Thyroid gland (tissue), 4 donors: ENCODE results near the gene KCNQ1OT1. TPM values are rescaled to one million over a fixed set of nuclear protein-coding genes. Genes with fewer than 3 reads are reported as not detected.

ENCODE experiments used
- DNase-seq, 2 donors: peaks; one replicate each; pipeline ENCODE4 v3.0.0-alpha.2; 2019
- H3K27ac ChIP-seq, 3 donors: fragments of 200-600 bp; sonication (generic); 1 replicate in 2 of 3; 2 replicates in 1 of 3; pipeline ENCODE4 v1.5.1; 2016 to 2019; ENCODE audit warnings: mild to moderate bottlenecking in 1 of 3, moderate library complexity in 1 of 3
- H3K27me3 ChIP-seq: fragments of 200-600 bp; sonication (generic); one replicate; pipeline ENCODE4 v1.5.1; 2019
- H3K36me3 ChIP-seq, 2 donors: fragments of 200-600 bp; sonication (generic); one replicate each; pipeline ENCODE4 v1.5.1; 2016 to 2019
- H3K4me1 ChIP-seq, 2 donors: fragments of 200-600 bp; sonication (generic); one replicate each; pipeline ENCODE4 v1.5.1; 2017 to 2019
- H3K4me3 ChIP-seq, 3 donors: fragments of 200-600 bp; sonication (generic); replicated peaks in 1 of 3; 1 replicate in 2 of 3; 2 replicates in 1 of 3; pipeline ENCODE4 v1.5.1; 2016; ENCODE audit warnings: mild to moderate bottlenecking in 1 of 3
- H3K9me3 ChIP-seq: fragments of 200-600 bp; sonication (generic); one replicate; pipeline ENCODE4 v1.5.1; 2017
- POLR2A ChIP-seq, 2 donors: fragments of 450-650 bp; IDR thresholded peaks; one replicate each; pipeline ENCODE4 v1.6.1; 2017; ENCODE audit warnings: antibody characterized with exemption in 2 of 2, mild to moderate bottlenecking in 2 of 2, moderate library complexity in 1 of 2
- WGBS, 2 donors: methylation state at CpG; one replicate each; pipeline ENCODE4 v1.1.5; 2017; 5-methylcytosine and 5-hydroxymethylcytosine counted together
- intact Hi-C: fragments of 100-400 bp; cut with DNase I; formaldehyde crosslinking; loops from one replicate; pipeline ENCODE4 v1.15.1; 2023
- total RNA-seq, 4 donors: library from RNA; depleted of rRNA; stranded (reverse); fragments of >200 nt; gene quantifications; one replicate each; pipeline ENCODE4 v1.2.3, GENCODE V29; 2016
- TF ChIP-seq, protein P1 (sequence below), 6 experiments: fragments of 200-600 bp in 3 of 6; fragments of 450-650 bp in 3 of 6; sonication (generic) in 3 of 6; IDR thresholded peaks; one replicate each; pipeline ENCODE4 v1.5.1; 2016 to 2019; ENCODE audit warnings: antibody characterized with exemption in 6 of 6, mild to moderate bottlenecking in 2 of 6, inconsistent platforms in 1 of 6, moderate library complexity in 1 of 6

Gene KCNQ1OT1
- total RNA-seq, 4 donors from 2014 or later: 2.0 to 4.1 (median 3.2) TPM

GRCh38 chr11:2592559-2593392 lies 107.0 kb downstream of the KCNQ1OT1 start:
- no peaks in the 10 kb centered on the region for H3K9me3 ChIP-seq
- no peak overlapping the region for H3K27ac ChIP-seq
- H3K36me3 ChIP-seq: peaks cover 9 to 10% of the 10 kb centered on the region in 2 donors
- intact Hi-C loops: no loop called here
- 98% methylated on average over 9 to 10 of the region's 16 CpGs for WGBS, 2 donors
- no peaks in the 10 kb centered on the region for H3K4me1 ChIP-seq
- no peaks in the 10 kb centered on the region for H3K27me3 ChIP-seq
- H3K4me3 ChIP-seq: no peak overlapping the region
- peak; percentile 0 to 1 for DNase-seq
- TF ChIP-seq POLR2A (IDR thresholded peaks at IDR 0.05): no peak
- TF ChIP-seq, protein P1, sequence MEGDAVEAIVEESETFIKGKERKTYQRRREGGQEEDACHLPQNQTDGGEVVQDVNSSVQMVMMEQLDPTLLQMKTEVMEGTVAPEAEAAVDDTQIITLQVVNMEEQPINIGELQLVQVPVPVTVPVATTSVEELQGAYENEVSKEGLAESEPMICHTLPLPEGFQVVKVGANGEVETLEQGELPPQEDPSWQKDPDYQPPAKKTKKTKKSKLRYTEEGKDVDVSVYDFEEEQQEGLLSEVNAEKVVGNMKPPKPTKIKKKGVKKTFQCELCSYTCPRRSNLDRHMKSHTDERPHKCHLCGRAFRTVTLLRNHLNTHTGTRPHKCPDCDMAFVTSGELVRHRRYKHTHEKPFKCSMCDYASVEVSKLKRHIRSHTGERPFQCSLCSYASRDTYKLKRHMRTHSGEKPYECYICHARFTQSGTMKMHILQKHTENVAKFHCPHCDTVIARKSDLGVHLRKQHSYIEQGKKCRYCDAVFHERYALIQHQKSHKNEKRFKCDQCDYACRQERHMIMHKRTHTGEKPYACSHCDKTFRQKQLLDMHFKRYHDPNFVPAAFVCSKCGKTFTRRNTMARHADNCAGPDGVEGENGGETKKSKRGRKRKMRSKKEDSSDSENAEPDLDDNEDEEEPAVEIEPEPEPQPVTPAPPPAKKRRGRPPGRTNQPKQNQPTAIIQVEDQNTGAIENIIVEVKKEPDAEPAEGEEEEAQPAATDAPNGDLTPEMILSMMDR (IDR thresholded peaks at IDR 0.05): no peak

- Histone ChIP-seq H3K27ac (no peak overlapping the region), H3K36me3 (peaks cover 9 to 10% of the 10 kb centered on the region in 2 donors), H3K4me3 (no peak overlapping the region), H3K27me3 (no peaks in the 10 kb centered on the region), H3K4me1 (no peaks in the 10 kb centered on the region), H3K9me3 (no peaks in the 10 kb centered on the region)
- TF ChIP-seq POLR2A (IDR thresholded peaks at IDR 0.05): no peak
- TF ChIP-seq, protein P1 (IDR thresholded peaks at IDR 0.05): no peak
- intact Hi-C loops: no loop called here
- 94 to 97% methylated on average over 5 to 7 of the region's 10 CpGs for WGBS, 2 donors
- no peak for DNase-seq
Measured at GRCh38 chr11:2591805-2592204, 108.0 kb downstream of the KCNQ1OT1 start.

GRCh38 chr11:2590965-2591754 lies 108.6 kb downstream of the KCNQ1OT1 start:
- Histone ChIP-seq H3K4me1 (no peaks in the 10 kb centered on the region), H3K4me3 (no peak overlapping the region), H3K27ac (no peak overlapping the region), H3K27me3 (no peaks in the 10 kb centered on the region), H3K36me3 (peaks cover 9 to 10% of the 10 kb centered on the region in 2 donors), H3K9me3 (no peaks in the 10 kb centered on the region)
- DNase-seq: peak; percentile 0 to 1
- 86 to 90% methylated on average over 15 to 27 of the region's 28 CpGs for WGBS, 2 donors
- TF ChIP-seq, protein P1 (IDR thresholded peaks at IDR 0.05): no peak
- no peak for TF ChIP-seq POLR2A (IDR thresholded peaks at IDR 0.05)
- intact Hi-C loops: no loop called here

DNA sequence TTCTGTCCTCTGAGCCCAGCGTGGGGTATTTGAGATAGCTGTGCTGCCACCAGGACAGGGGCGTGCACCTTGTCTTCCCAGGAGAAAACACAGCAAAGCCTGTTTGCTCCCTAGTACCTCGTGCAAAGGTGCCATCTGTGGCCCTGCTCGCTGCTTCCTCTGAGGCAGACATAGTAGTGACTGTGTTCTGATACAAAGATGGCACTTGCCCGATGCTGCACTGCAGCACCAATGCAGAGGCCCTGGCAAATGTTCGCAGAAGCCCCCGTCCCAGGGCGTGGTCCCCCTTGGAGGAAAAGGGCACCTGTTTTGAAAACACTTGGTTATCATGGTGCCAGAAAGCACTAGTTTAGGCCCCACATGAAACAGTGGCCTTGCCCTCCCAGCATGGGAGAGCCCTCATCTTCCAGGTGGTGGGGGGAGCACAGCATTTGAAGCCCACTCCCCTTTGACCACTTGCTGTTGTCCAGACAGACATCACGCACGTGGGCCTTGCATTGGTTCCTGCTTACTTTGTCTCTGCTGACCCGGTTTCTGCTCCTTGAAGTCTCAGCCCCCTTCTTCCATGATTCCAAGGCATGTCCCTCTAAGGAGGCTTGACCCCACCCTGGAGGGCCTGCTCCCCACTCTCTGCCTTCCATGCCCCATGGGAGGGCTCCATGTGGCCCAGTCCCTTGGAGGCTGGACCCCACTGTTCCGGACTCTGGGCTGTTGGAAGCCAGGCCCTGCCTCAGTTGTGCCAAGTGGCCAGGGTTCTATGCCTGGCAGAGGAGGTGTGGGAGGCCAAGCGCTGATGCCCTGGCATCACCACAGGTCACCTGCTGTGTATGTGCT lies 109.4 kb downstream of the KCNQ1OT1 start:
- intact Hi-C loops: no loop called here
- Histone ChIP-seq H3K4me1 (no peaks in the 10 kb centered on the region), H3K9me3 (no peaks in the 10 kb centered on the region), H3K36me3 (peaks cover 9 to 10% of the 10 kb centered on the region in 2 donors), H3K4me3 (no peak overlapping the region), H3K27ac (no peak overlapping the region), H3K27me3 (no peaks in the 10 kb centered on the region)
- no peak for TF ChIP-seq POLR2A (IDR thresholded peaks at IDR 0.05)
- TF ChIP-seq, protein P1 (IDR thresholded peaks at IDR 0.05): no peak
- DNase-seq: peak; percentile 0 to 1
- WGBS, 2 donors: 95 to 97% methylated on average over 10 to 13 of the region's 13 CpGs
